ENCODE data around the gene VAMP1.
"Not testable (repeated sequence)": the region's sequence is repeated elsewhere in the genome, so short reads cannot be mapped to it uniquely, and the experiment has no call there.

Gene VAMP1

DNA sequence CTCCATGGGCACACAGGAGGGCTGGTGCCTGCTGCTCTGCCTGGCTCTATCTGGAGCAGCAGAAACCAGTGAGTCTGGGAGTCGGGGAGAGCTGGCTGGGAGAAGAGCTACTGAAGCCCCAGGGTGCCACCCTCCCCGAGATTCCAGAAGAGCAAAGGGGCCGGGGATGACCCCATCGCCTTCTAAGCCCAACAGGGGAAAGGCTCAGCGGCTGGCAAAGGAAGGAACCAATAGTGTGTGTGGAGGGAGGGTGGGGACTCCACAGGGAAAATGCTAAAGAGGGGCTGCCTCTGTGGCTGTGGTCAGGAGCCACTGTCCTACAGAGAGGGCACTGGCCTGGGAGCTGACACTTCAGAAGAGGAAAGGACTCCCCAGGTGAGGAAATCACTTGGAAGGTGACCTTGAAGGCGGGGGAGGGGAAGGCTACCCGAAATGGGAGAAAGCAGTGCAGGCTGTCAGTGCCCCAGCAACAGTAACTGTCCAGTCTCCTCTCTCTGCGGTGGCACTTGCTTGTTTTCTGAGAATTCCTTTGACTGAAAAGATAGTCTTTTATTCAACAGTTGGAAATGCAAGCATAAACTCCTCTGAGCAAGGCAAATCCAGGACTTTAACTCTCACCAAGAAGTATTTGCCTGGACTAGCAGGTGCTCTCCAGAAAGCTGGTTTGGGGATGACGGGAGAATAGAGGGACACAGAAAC, 18.1 kb downstream of the VAMP1 start:
- in situ Hi-C loops (cut with HindIII; ENCODE audit: low sequenced_read_pairs): no loop called here

DNA sequence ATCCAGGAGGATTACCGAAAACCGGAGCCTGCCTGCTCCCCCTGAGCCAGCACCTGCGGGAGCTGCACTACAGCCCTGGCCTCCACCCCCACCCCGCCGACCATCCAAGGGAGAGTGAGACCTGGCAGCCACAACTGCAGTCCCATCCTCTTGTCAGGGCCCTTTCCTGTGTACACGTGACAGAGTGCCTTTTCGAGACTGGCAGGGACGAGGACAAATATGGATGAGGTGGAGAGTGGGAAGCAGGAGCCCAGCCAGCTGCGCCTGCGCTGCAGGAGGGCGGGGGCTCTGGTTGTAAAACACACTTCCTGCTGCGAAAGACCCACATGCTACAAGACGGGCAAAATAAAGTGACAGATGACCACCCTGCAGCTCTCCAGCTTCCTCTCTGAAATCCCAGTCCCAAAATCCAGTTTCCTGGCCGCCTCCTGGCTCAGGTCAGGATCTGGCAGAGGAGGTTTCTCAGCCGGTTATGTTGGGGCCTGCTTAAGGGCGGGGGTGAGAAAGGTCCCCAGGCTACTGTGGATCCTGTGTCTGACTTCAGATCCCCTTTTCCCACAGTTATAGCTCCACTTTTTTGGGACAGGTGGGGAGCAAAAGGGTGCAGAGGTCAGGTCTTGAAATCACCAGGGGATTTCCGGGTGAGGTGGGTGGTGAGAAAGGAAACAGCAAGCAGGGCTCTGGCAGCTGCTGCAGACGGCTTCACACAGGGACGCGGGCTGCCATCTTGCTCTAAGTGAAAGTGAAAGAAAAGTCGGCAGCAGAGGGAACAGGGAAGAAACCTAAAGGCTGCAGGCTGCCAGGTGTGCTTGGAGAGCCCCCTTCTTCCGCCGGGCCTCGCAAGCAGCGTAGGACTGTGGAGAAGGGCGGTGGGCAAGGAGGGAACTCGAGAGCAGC, 18.9 kb downstream of the VAMP1 start, which contains the start of gene TAPBPL:
TSS of gene TAPBPL (plus strand) at position 695 of the 897 bp plus-strand sequence. CDS start 207 bp downstream, outside the sequence.
- in situ Hi-C loops (cut with HindIII; ENCODE audit: low sequenced_read_pairs): no loop called here

DNA sequence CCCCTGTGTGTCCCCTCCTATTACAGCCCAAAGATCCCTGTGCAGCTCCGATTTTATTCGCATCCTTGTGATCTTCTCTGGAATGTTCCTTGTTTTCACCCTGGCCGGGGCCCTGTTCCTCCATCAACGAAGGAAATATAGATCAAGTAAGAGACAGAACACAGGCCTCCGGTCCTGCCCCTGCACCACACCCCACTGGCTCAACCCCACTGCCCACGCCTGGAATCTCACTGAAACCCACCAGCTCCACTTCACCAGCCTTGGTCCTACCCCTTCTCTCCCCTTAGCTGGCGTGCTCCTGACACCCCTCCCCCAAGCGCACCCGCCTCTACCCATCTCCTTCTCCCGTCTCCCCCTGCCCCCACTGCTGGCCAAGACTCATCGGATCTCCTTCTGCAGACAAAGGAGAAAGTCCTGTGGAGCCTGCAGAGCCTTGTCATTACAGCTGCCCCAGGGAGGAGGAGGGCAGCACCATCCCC, 19.6 kb downstream of the VAMP1 start:
- in situ Hi-C loops (cut with HindIII; ENCODE audit: low sequenced_read_pairs): no loop called here

DNA sequence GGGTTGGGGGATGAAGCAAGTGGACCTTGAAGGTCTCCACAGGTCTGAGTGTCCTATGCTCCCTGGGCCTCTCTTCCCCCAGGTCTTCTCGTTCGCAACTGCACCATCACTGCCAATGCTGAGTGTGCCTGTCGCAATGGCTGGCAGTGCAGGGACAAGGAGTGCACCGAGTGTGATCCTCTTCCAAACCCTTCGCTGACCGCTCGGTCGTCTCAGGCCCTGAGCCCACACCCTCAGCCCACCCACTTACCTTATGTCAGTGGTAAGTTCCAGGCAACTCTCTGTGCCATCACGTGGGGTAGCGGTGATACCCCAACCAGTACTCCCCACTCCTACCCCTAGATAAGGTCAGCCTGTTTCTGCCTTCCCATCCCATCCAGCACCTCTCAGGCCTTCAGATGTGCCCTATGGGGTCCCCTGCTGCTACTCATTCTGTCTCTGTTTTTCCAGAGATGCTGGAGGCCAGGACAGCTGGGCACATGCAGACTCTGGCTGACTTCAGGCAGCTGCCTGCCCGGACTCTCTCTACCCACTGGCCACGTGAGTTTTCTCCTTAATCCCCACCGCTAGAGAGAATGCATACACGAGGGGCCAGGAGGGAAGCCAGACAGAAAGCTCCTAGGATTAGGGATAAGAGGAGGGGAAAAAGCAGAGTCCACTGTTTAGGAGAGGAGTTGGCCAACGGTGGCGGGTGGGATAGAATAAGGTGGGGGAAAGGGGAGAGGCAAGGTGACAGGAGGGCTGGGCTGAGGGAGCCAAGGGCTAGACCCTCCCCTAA, 20.2 kb downstream of the VAMP1 start:
- in situ Hi-C loops (cut with HindIII; ENCODE audit: low sequenced_read_pairs): no loop called here

DNA sequence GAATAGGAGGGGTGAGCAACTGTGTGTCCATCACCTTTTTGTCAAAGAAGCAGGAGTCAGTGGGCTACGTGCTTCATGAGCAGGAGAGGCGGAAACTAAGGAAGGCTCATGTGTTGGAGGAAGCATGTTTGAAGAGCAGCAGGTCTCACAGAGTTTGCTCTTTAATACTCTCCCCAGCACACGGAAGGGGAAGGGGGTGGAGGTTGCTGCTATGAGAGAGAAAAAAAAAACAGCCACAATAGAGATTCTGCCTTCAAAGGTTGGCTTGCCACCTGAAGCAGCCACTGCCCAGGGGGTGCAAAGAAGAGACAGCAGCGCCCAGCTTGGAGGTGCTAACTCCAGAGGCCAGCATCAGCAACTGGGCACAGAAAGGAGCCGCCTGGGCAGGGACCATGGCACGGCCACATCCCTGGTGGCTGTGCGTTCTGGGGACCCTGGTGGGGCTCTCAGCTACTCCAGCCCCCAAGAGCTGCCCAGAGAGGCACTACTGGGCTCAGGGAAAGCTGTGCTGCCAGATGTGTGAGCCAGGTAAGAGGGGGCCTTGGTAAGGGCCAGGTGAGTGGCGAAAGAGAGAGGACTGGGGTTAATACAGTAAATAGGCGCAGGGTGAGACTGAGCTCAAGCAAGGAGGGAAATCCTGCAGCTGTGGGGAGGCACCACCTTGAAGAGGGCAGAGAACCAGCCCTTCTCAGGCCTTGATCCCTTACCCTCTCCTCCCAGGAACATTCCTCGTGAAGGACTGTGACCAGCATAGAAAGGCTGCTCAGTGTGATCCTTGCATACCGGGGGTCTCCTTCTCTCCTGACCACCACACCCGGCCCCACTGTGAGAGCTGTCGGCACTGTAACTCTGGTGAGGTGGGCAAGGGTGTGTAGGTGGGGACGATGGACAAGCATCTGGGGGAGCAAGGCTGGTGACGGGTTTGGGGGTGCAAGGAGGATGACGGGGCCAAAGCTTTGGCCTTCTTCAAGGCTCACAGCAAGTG, 25.5 kb downstream of the VAMP1 start, which contains the start of gene CD27:
TSS of gene CD27 (plus strand) at position 252 of the 985 bp plus-strand sequence. CDS start at position 393, 141 bp downstream.
- in situ Hi-C loops (cut with HindIII; ENCODE audit: low sequenced_read_pairs): loop anchor here (5.0 kb wide), 1 partner anchor 53 kb away; no protein-coding TSS in a partner anchor

DNA sequence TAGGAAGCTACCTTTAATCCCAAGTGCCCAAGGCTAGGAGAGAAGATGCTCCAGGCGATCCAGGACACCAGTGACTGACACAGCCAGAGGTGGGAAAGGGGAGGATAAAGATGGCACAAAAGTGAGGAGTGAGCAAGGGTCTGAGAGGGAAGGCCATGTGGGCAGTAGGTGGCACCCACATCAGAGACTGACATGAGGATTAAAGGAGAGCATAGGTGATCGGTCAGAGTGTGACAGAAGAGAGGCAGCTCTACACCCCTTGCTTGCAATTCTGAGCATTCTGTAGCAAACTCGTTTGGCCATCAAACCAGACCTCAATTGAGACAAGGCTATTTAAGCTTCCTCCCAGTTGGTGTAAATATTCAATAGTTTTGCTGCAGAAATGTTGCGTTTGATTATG, 26.4 kb downstream of the VAMP1 start:
- in situ Hi-C loops (cut with HindIII; ENCODE audit: low sequenced_read_pairs): no loop called here

DNA sequence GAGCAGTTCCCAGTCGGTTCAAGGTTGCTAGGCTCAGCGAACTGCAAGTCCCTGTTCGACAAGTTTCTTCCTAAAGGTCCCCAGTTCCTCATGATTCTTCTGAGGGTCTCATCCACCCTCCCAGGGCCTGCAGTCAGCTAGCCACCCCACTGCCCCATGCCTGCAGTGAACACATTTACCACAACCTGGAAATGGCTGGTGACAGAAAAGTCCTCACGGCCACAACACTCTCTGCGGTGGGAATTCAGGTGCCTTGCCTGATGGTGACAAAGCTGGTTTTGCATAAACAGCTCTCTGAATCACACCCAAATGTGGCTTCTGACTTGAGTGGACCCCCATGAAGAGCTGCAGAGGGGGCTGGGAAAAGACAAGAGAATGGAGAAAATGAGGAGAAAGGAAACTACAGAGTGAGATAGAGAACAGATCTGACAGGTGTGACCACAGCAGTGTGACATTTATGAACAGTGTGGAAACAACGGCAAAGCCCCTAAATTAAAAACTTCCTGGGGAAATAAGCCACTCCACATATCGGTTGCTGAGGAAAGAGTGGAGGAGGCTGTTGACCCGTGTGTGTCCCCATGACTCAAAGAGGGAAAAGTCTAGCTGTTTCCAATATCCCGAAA, 27.0 kb downstream of the VAMP1 start:
- in situ Hi-C loops (cut with HindIII; ENCODE audit: low sequenced_read_pairs): no loop called here

DNA sequence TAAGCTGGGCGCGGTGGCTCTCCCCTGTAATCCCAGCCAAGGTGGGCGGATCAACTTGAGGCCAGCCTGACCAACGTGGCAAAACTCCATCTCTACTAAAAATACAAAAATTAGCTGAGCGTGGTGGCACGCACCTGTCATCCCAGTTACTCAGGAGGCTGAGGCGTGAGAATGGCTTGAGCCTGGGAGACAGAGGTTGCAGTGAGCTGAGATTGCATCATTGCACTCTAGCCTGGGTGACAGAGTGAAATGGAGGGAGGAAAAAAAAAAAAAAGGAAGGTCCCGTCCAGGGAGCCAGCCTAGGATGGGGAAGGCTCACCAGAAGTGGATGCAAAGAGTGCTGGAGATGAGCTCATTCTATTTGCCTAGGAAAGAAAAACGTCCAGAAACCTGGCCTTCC, 27.6 kb downstream of the VAMP1 start:
- in situ Hi-C loops (cut with HindIII; ENCODE audit: low sequenced_read_pairs): no loop called here

DNA sequence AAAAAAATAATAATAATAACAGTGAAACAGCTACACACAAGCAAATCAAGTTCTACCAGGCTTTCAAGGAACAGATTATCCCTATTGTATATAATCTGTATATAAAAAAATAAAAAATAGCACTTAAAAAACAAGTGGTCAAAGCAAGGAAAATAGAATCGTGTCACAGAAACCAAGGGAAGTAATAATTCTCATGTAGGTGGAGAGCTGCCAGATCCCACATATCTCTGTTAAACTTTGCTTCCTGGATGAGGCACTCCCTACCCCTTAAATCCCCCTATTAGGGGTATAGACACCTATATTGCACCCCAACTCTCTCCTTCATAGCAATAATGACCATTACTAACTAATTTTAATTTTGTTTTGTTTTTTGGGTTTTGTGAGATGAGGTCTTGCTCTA, 30.1 kb downstream of the VAMP1 start:
- in situ Hi-C loops (cut with HindIII; ENCODE audit: low sequenced_read_pairs): no loop called here

DNA sequence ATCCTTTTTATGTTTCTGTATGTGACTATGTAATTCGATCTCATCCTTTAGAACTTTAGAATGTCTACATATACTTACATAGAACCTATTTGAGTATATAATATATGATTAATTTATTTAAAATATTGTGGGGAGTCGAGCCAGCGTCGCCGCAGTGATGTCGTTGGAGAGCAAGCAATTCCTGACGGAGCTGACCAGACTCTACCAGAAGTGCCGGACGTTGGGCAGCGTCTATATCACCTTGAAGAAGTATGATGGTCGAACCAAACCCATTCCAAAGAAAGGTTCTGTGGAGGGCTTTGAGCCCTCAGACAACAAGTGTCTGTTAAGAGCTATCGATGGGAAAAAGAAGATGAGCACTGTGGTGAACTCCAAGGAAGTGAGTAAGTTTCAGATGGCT, 32.1 kb downstream of the VAMP1 start:
- in situ Hi-C loops (cut with HindIII; ENCODE audit: low sequenced_read_pairs): no loop called here

DNA sequence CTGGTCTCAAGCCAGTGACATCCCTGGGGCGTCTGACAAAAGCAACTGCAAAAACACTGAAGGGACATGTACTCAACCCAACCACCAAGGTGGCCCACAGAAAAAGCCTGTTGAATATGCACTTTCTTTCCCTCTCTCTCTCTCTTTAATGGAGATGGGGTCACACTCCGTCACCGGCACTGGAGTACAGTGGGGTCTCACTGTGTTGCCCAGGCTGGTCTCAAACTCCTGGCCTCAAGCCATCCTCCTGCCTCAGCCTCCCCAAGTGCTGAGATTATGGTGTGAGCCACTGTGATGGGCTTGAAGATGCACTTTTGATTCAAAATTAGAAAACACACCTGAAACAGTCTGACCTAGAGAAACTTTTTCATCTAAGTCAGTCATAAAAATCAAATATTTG, 32.9 kb downstream of the VAMP1 start:
- in situ Hi-C loops (cut with HindIII; ENCODE audit: low sequenced_read_pairs): no loop called here

DNA sequence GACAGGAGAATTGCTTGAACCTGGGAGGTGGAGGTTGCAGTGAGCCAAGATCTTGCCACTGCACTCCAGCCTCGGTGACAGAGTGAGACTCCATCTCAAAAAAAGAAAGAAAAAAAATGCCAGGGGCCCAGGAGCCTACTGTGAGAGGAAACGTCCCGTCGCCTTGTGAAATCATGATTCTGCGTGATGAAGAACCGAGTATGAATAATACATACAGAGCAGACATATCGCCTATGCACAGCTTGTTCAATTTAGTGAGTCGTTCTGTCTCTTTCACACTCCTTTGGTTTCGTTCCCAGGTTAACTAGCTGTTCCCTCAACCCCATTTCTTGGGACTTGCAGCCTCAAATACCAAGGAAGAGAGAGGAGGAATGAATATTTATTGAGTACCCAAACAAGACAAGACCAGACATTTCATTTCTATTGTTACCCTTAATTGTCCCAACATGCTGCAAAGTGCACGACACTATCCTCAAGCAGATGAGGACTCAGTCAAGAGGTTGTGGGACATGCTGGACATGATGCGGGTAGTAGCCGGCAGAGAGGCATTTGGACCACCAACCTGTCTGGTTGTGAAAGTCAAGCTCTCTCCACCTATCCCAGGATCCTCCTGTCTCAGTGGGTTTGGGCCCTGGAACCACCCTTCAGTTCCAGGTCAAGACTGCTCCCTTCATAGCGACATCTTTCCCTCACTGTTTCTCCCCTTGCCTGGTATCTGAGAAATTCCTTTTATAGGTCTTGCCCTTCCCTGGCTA, 34.3 kb downstream of the VAMP1 start:
- in situ Hi-C loops (cut with HindIII; ENCODE audit: low sequenced_read_pairs): no loop called here

DNA sequence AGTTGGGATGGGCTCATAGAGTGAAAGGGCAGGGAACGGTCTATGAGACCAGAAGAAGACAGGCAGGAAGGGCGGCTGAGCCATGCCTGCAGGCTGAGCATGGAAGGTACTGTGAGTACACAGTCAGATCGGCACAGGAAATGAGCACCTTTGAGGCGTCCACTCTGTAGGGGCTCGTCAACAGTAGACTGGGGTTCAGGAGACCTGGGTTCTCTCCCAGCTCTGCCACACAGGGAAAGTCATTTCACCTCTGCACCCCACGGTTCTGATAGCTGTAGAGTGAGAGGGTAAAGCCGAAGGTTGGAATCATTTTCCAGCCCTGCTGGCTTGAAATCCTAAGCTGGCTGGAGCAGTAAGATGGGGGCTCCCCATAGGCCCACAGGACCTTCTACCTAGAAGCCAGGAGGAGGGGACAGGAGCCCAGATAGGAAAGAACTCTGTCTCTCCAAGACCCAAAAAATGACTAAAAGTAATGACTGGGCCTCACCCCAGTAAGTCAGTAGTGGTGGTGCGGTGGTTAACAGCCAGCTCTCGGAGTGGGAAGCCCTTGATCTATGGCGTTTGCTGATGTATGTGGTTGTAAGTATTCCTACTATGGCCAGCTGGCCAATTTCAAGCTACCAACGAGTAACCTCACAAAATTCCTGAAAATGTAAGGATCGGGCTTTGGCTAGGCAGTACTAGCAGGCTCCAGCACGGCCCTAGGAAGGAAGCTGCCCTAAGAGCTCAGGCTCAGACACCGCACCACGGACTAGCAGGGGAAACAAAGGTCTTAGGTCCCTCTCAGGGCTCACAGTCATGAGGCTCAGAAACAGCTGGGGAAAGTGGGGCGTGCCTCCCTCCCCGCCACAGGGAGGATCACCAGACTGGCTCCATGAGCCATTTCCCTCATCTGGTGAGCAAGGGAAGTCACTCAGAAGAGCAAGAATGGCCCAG, 36.0 kb downstream of the VAMP1 start:
- in situ Hi-C loops (cut with HindIII; ENCODE audit: low sequenced_read_pairs): no loop called here

DNA sequence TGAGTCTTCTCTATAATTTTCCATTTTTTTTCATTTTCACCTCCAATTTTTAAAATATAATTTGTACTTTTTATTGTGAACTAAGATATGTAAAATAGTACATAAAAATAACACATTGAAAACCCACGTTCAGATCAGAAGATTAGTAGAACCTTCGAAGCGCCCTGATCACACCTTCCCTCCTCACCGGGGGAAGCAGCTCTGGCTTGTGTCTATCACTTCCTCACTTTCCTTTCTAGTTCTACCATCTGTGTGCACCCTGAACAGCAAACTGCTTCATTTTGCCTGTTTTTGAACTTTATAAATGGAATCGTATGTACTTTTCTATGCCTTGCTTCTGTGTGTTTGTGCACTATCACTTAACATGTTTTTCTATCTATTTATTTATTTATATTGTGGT, 37.5 kb downstream of the VAMP1 start:
- in situ Hi-C loops (cut with HindIII; ENCODE audit: low sequenced_read_pairs): no loop called here

DNA sequence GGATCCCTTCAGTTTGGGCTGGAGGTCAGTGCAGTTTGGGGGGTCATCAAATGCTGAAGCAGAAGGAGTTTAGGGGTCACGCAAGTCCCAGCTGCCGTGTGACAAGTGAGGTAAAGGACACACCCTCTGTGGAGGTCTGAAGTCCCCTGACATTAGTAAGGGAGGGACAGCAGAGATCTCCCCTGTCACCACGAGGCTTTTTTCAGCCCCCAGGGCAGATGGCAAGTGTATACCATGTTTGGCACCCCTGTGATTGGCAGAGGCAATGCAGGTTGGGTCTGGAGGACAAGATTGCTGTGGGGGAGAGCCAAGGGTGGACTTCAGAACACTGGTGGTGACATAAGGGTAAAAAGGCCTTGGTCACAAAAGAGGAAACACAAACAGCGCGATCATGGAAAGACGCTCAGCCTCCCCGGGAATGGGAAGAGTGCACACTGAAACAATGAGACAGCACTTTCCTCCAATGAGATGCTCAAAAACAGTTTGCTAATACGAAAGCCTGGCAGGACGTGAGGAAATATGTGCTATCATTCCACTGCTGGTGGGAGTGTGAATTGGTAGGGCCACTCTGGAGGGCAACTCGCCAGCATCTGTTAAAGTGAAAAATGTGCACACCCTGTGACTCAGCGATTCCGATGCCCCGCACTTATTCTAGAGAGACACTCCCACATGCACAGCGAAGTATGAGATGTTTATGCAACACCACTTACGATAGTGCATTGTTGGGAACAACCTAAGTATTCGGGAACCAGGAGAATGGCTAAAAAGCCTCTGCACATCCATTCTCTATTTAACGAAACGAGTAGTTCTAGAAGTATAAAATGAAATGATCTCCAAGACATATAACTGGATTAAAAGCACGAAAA, 40.1 kb downstream of the VAMP1 start:
- in situ Hi-C loops (cut with HindIII; ENCODE audit: low sequenced_read_pairs): no loop called here

DNA sequence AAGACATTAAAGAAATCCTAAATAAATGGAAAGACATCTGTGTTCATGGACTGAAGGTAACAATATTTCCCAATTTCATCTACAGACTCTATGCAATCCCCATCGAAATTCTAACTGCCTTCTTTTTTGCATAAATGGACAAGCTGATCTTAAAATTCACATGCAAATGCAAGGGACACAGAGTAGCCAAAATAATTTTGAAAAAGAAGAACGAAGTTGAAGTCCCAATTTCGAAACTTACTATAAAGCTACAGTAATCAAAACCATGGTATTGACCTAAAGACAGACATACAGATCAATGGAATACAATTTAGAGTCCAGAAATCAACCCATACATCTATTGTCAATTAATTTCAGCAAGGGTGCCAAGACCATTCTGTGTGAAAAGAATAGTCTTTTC, 42.2 kb downstream of the VAMP1 start:
- in situ Hi-C loops (cut with HindIII; ENCODE audit: low sequenced_read_pairs): no loop called here

DNA sequence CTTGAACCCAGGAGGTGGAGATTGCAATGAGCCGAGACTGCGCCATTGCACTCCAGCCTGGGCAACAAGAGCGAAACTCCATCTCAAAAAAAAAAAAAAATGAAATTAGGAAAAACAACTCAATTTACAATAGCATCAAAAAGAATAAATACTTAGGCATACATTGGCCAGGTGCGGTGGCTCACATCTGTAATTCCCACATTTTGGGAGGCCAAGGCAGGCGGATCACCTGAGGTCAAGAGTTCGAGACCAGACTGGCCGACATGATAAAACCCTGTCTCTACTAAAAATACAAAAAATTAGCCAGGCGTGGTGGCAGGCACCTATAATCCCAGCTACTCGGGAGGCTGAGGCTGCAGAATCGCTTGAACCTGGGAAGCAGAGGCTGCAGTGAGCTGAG, 42.7 kb downstream of the VAMP1 start:
- in situ Hi-C loops (cut with HindIII; ENCODE audit: low sequenced_read_pairs): not testable (repeated sequence)

Measured in endothelial cell of hepatic sinusoid (primary cell).